ENCODE data around the gene ZNF516. TPM values are rescaled to one million over a fixed set of nuclear protein-coding genes. Genes with fewer than 3 reads are reported as not detected.

Gene ZNF516
- total RNA-seq, 1 donor from 2014 or later: 21.6 TPM

- intact Hi-C loops (cut with DNase I): loop anchor here (2.0 to 10.0 kb wide), 6 partner anchors 15 to 1997 kb away; partner anchors contain the start of genes CNDP2, TSHZ1, ZNF236 and ZNF407
- H3K4me3 ChIP-seq: peak overlapping the region; percentile 67 to 78
- H3K4me1 ChIP-seq: peaks cover 6 to 7% of the 10 kb centered on the region in 2 donors
- DNase-seq (ENCODE audit: low spot score in 2 of 2): peak in 1 of 2 donors; percentile 83
- no peak for TF ChIP-seq CTCF (IDR thresholded peaks at IDR 0.05)
- H3K27ac ChIP-seq: peak overlapping the region; percentile 67 to 72
- no peaks in the 10 kb centered on the region for H3K27me3 ChIP-seq
- no peaks in the 10 kb centered on the region for H3K36me3 ChIP-seq
- H3K9me3 ChIP-seq: no peaks in the 10 kb centered on the region
These were observed 3.0 kb downstream of the ZNF516 start for GRCh38 chr18:76491776-76492668.

GRCh38 chr18:76491473-76491775 lies 3.6 kb downstream of the ZNF516 start:
- Histone ChIP-seq H3K27me3 (no peaks in the 10 kb centered on the region), H3K4me3 (peak overlapping the region; percentile 67 to 78), H3K27ac (peak overlapping the region; percentile 67 to 72), H3K4me1 (peaks cover 6 to 7% of the 10 kb centered on the region in 2 donors), H3K9me3 (no peaks in the 10 kb centered on the region), H3K36me3 (no peaks in the 10 kb centered on the region)
- no peak for TF ChIP-seq CTCF (IDR thresholded peaks at IDR 0.05)
- intact Hi-C loops (cut with DNase I): loop anchor here (5.0 to 10.0 kb wide), 4 partner anchors 331 to 1997 kb away; partner anchors contain the start of genes CNDP2, TSHZ1, ZNF236 and ZNF407
- DNase-seq (ENCODE audit: low spot score in 2 of 2): no peak

GRCh38 chr18:76490670-76491472 lies 4.2 kb downstream of the ZNF516 start:
- H3K27me3 ChIP-seq: no peaks in the 10 kb centered on the region
- DNase-seq (ENCODE audit: low spot score in 2 of 2): no peak
- peak overlapping the region; percentile 67 to 78 for H3K4me3 ChIP-seq
- H3K36me3 ChIP-seq: no peaks in the 10 kb centered on the region
- intact Hi-C loops (cut with DNase I): loop anchor here (5.0 to 10.0 kb wide), 4 partner anchors 331 to 1996 kb away; partner anchors contain the start of genes CNDP2, TSHZ1, ZNF236 and ZNF407
- TF ChIP-seq CTCF (IDR thresholded peaks at IDR 0.05): no peak
- H3K27ac ChIP-seq: peak overlapping the region; percentile 66 to 72
- peaks cover 6 to 7% of the 10 kb centered on the region in 2 donors for H3K4me1 ChIP-seq
- no peaks in the 10 kb centered on the region for H3K9me3 ChIP-seq

GRCh38 chr18:76490033-76490432 lies 5.0 kb downstream of the ZNF516 start:
- intact Hi-C loops (cut with DNase I): loop anchor here (5.0 to 10.0 kb wide), 4 partner anchors 332 to 1995 kb away; partner anchors contain the start of genes CNDP2, TSHZ1, ZNF236 and ZNF407
- DNase-seq (ENCODE audit: low spot score in 2 of 2): no peak
- Histone ChIP-seq H3K4me3 (peak overlapping the region; percentile 67 to 78), H3K36me3 (no peaks in the 10 kb centered on the region), H3K4me1 (peaks cover 4% of the 10 kb centered on the region in 2 donors), H3K27ac (no peak overlapping the region), H3K9me3 (no peaks in the 10 kb centered on the region), H3K27me3 (no peaks in the 10 kb centered on the region)
- TF ChIP-seq CTCF (IDR thresholded peaks at IDR 0.05): no peak

- intact Hi-C loops (cut with DNase I): no loop called here
- no peaks in the 10 kb centered on the region for H3K9me3 ChIP-seq
- no peaks in the 10 kb centered on the region for H3K27me3 ChIP-seq
- no peak for DNase-seq (ENCODE audit: low spot score in 2 of 2)
- no peaks in the 10 kb centered on the region for H3K36me3 ChIP-seq
- no peak overlapping the region for H3K27ac ChIP-seq
- H3K4me1 ChIP-seq: peaks cover 0 to 4% of the 10 kb centered on the region in 2 donors
- no peak overlapping the region for H3K4me3 ChIP-seq
- TF ChIP-seq CTCF (IDR thresholded peaks at IDR 0.05): no peak
These were observed 6.0 kb downstream of the ZNF516 start for GRCh38 chr18:76489081-76489480.

Measured in ascending aorta (tissue), 2 donors.